Prostate gland (tissue), 2 donors: ENCODE data around the gene BMPER. TPM values are rescaled to one million over a fixed set of nuclear protein-coding genes. Genes with fewer than 3 reads are reported as not detected.

Experiments
- DNase-seq: peaks from one replicate; pipeline ENCODE4 v3.0.0-alpha.2; 2019; ENCODE audit warnings: low spot score
- H3K27ac ChIP-seq, 2 donors: fragments of 200-600 bp; sonication (generic); 2 replicates each; pipeline ENCODE4 v1.5.1; 2017 to 2019
- H3K27me3 ChIP-seq: fragments of 200-600 bp; sonication (generic); replicated peaks from 2 replicates; pipeline ENCODE4 v1.5.1; 2019; ENCODE audit not compliant: insufficient read depth
- H3K36me3 ChIP-seq, 2 donors: fragments of 200-600 bp; sonication (generic); 1 replicate in 1 of 2; 2 replicates in 1 of 2; pipeline versions ENCODE4 v1.5.1 to v1.8.1; 2017 to 2019
- H3K4me1 ChIP-seq: fragments of 200-600 bp; sonication (generic); replicated peaks from 2 replicates; pipeline ENCODE4 v1.5.1; 2019
- H3K4me3 ChIP-seq, 2 donors: fragments of 200-600 bp; sonication (generic); 2 replicates each; pipeline ENCODE4 v1.5.1; 2017 to 2019
- H3K9me3 ChIP-seq: fragments of 200-600 bp; sonication (generic); 2 replicates; pipeline ENCODE4 v1.5.1; 2017
- POLR2A ChIP-seq: fragments of 450-650 bp; IDR thresholded peaks from one replicate; pipeline ENCODE4 v1.6.1; 2016; ENCODE audit warnings: antibody characterized with exemption, mild to moderate bottlenecking
- POLR2AphosphoS5 ChIP-seq: sonication (generic); formaldehyde crosslinking; IDR thresholded peaks from one replicate; pipeline ENCODE4 v1.6.1; 2017; ENCODE audit warnings: antibody characterized with exemption
- WGBS: methylation state at CpG from one replicate; pipeline ENCODE4 v1.1.5; 2018; 5-methylcytosine and 5-hydroxymethylcytosine counted together
- intact Hi-C: fragments of 100-400 bp; cut with DNase I; formaldehyde crosslinking; loops from one replicate; pipeline ENCODE4 v1.14.2; 2022
- total RNA-seq, 2 donors: library from RNA; depleted of rRNA; stranded (reverse); fragments of >200 nt; gene quantifications; one replicate each; pipeline ENCODE4 v1.1.0, GENCODE V29; 2016
- TF ChIP-seq, protein P1 (sequence below), 4 experiments: fragments of 200-600 bp in 2 of 4; fragments of 450-650 bp in 2 of 4; sonication (generic) in 2 of 4; IDR thresholded peaks; 1 replicate in 3 of 4; 2 replicates in 1 of 4; pipeline ENCODE4 v1.5.1; 2016 to 2019; ENCODE audit warnings: antibody characterized with exemption in 4 of 4, mild to moderate bottlenecking in 2 of 4, moderate library complexity in 2 of 4

The BMPER gene
- total RNA-seq, 2 donors from 2014 or later: 4.5 to 8.4 TPM

DNA sequence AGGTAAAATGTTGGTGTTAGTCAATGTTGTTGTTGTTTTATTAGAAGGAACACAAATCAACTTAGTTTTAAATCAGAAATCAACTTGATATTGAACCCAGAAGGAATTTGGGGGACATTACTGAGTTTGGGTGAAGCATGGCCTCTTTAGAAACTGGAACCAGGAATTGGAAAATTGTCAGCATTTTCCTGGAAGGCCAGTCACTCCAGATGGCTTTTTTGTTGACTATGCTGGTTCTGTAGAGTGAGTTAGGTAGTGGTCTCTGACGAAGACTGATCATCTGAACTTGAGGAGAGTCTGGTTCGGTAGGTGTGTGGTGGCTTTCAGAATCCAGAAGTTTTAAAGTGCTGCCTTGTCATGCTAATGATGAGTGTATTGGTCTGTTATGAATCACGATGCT lies 111.5 kb downstream of the BMPER start:
- DNase-seq: no peak
- Histone ChIP-seq H3K4me1 (no peaks in the 10 kb centered on the region), H3K4me3 (no peak overlapping the region), H3K27me3 (no peaks in the 10 kb centered on the region), H3K9me3 (no peaks in the 10 kb centered on the region), H3K27ac (no peak overlapping the region), H3K36me3 (no peaks in the 10 kb centered on the region)
- TF ChIP-seq POLR2AphosphoS5 (no peak), POLR2A (no peak)
- TF ChIP-seq, protein P1, sequence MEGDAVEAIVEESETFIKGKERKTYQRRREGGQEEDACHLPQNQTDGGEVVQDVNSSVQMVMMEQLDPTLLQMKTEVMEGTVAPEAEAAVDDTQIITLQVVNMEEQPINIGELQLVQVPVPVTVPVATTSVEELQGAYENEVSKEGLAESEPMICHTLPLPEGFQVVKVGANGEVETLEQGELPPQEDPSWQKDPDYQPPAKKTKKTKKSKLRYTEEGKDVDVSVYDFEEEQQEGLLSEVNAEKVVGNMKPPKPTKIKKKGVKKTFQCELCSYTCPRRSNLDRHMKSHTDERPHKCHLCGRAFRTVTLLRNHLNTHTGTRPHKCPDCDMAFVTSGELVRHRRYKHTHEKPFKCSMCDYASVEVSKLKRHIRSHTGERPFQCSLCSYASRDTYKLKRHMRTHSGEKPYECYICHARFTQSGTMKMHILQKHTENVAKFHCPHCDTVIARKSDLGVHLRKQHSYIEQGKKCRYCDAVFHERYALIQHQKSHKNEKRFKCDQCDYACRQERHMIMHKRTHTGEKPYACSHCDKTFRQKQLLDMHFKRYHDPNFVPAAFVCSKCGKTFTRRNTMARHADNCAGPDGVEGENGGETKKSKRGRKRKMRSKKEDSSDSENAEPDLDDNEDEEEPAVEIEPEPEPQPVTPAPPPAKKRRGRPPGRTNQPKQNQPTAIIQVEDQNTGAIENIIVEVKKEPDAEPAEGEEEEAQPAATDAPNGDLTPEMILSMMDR (IDR thresholded peaks at IDR 0.05): no peak
- WGBS: 90% methylated on average over 3 of the region's 3 CpGs
- intact Hi-C loops: no loop called here

- H3K27ac ChIP-seq: no peak overlapping the region
- no peaks in the 10 kb centered on the region for H3K9me3 ChIP-seq
- 88% methylated on average over 7 of the region's 7 CpGs for WGBS
- no peaks in the 10 kb centered on the region for H3K4me1 ChIP-seq
- H3K36me3 ChIP-seq: no peaks in the 10 kb centered on the region
- no peaks in the 10 kb centered on the region for H3K27me3 ChIP-seq
- DNase-seq: no peak
- no peak overlapping the region for H3K4me3 ChIP-seq
- intact Hi-C loops: no loop called here
- TF ChIP-seq, protein P1 (IDR thresholded peaks at IDR 0.05): no peak
- no peak for TF ChIP-seq POLR2A
- no peak for TF ChIP-seq POLR2AphosphoS5
Measured at GRCh38 chr7:34019301-34019790, 114.0 kb downstream of the BMPER start.

DNA sequence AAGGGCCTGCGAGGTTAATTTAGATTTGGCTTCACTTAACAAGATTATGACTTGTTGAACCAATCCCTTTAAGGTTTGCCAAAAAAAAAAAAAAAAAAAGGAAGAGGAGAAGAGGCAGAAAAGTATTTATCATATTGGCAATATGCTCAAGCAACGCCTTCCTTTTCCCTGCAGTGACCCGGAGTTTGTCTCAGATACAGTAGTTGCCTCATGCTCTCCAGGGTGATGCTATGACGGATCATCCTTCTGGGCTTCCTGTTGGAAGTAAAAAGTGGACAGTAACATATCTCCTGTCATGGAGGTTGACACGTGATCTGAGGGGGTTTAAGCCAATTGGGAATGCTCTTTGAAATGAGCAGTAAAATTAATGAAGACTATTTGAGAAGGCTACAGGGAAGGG lies 117.3 kb downstream of the BMPER start:
- Histone ChIP-seq H3K4me1 (no peaks in the 10 kb centered on the region), H3K27me3 (no peaks in the 10 kb centered on the region), H3K4me3 (no peak overlapping the region), H3K27ac (no peak overlapping the region), H3K9me3 (no peaks in the 10 kb centered on the region), H3K36me3 (no peaks in the 10 kb centered on the region)
- intact Hi-C loops: no loop called here
- DNase-seq: no peak
- 88% methylated on average over 5 of the region's 5 CpGs for WGBS
- TF ChIP-seq POLR2AphosphoS5 (no peak), POLR2A (no peak)
- TF ChIP-seq, protein P1 (IDR thresholded peaks at IDR 0.05): no peak

- H3K36me3 ChIP-seq: no peaks in the 10 kb centered on the region
- H3K9me3 ChIP-seq: no peaks in the 10 kb centered on the region
- no peak for DNase-seq
- intact Hi-C loops: no loop called here
- WGBS: 49% methylated on average over 5 of the region's 5 CpGs
- no peaks in the 10 kb centered on the region for H3K4me1 ChIP-seq
- H3K4me3 ChIP-seq: no peak overlapping the region
- no peaks in the 10 kb centered on the region for H3K27me3 ChIP-seq
- TF ChIP-seq POLR2AphosphoS5: no peak
- TF ChIP-seq, protein P1 (IDR thresholded peaks at IDR 0.05): no peak
- TF ChIP-seq POLR2A: no peak
- no peak overlapping the region for H3K27ac ChIP-seq
Measured at GRCh38 chr7:34025600-34025999, 120.3 kb downstream of the BMPER start.

- 51% methylated on average over 4 of the region's 4 CpGs for WGBS
- Histone ChIP-seq H3K27ac (no peak overlapping the region), H3K27me3 (no peaks in the 10 kb centered on the region), H3K36me3 (no peaks in the 10 kb centered on the region), H3K4me1 (no peaks in the 10 kb centered on the region), H3K4me3 (no peak overlapping the region), H3K9me3 (no peaks in the 10 kb centered on the region)
- TF ChIP-seq, protein P1 (IDR thresholded peaks at IDR 0.05): no peak
- no peak for TF ChIP-seq POLR2A
- TF ChIP-seq POLR2AphosphoS5: no peak
- DNase-seq: no peak
- intact Hi-C loops: no loop called here
Measured at GRCh38 chr7:34026481-34027190, 121.3 kb downstream of the BMPER start.
